Suprapubic skin (tissue), 4 donors: ENCODE data around the gene PPP6R2. TPM values are rescaled to one million over a fixed set of nuclear protein-coding genes. Genes with fewer than 3 reads are reported as not detected.
"Not testable (repeated sequence)": the region's sequence is repeated elsewhere in the genome, so short reads cannot be mapped to it uniquely, and the experiment has no call there.

Experiments used
- DNase-seq, 2 donors: peaks; one replicate each; pipeline ENCODE4 v3.0.0-alpha.2; 2019; ENCODE audit warnings: low spot score in 2 of 2
- H3K27ac ChIP-seq: fragments of 200-600 bp; sonication (generic); one replicate; pipeline ENCODE4 v1.5.1; 2019
- H3K27me3 ChIP-seq: fragments of 200-600 bp; sonication (generic); one replicate; pipeline ENCODE4 v1.5.1; 2019
- H3K36me3 ChIP-seq: fragments of 200-600 bp; sonication (generic); one replicate; pipeline ENCODE4 v1.5.1; 2019
- H3K4me1 ChIP-seq: fragments of 200-600 bp; sonication (generic); one replicate; pipeline ENCODE4 v1.5.1; 2019
- H3K4me3 ChIP-seq: fragments of 200-600 bp; sonication (generic); one replicate; pipeline ENCODE4 v1.5.1; 2019; ENCODE audit warnings: mild to moderate bottlenecking
- H3K9me3 ChIP-seq: fragments of 200-600 bp; sonication (generic); one replicate; pipeline ENCODE4 v1.5.1; 2019
- CTCF ChIP-seq, 2 donors: fragments of 200-600 bp in 1 of 2; fragments of 450-650 bp in 1 of 2; sonication (generic) in 1 of 2; IDR thresholded peaks; one replicate each; pipeline ENCODE4 v1.5.1; 2016 to 2019; ENCODE audit warnings: antibody characterized with exemption in 2 of 2, mild to moderate bottlenecking in 1 of 2, moderate library complexity in 1 of 2
- EP300 ChIP-seq: sonication (generic); formaldehyde crosslinking; IDR thresholded peaks from one replicate; pipeline ENCODE4 v1.6.1; 2017; ENCODE audit warnings: antibody characterized with exemption
- POLR2A ChIP-seq, 2 donors: fragments of 450-650 bp; IDR thresholded peaks; one replicate each; pipeline ENCODE4 v1.6.1; 2017; ENCODE audit warnings: antibody characterized with exemption in 2 of 2, mild to moderate bottlenecking in 2 of 2, moderate library complexity in 2 of 2
- POLR2AphosphoS5 ChIP-seq, 3 donors: sonication (generic); formaldehyde crosslinking; IDR thresholded peaks; one replicate each; pipeline ENCODE4 v1.6.1; 2017; ENCODE audit warnings: antibody characterized with exemption in 3 of 3
- WGBS: methylation state at CpG from one replicate; pipeline ENCODE4 v1.1.5; 2018; 5-methylcytosine and 5-hydroxymethylcytosine counted together
- total RNA-seq, 4 donors: library from RNA; depleted of rRNA; stranded (reverse); fragments of >200 nt; gene quantifications; one replicate each; pipeline ENCODE4 v1.1.0, GENCODE V29; 2016

Gene PPP6R2
- total RNA-seq, 4 donors from 2014 or later: 46.7 to 70.3 (median 64.6) TPM

GRCh38 chr22:50403701-50404101 lies 60.6 kb downstream of the PPP6R2 start:
- no peaks in the 10 kb centered on the region for H3K27me3 ChIP-seq
- WGBS: 44% methylated on average over 8 of the region's 8 CpGs
- H3K27ac ChIP-seq: no peak overlapping the region
- peaks cover 22% of the 10 kb centered on the region for H3K36me3 ChIP-seq
- no peak overlapping the region for H3K4me3 ChIP-seq
- H3K9me3 ChIP-seq: no peaks in the 10 kb centered on the region
- TF ChIP-seq EP300: no peak
- no peak for TF ChIP-seq POLR2AphosphoS5 (IDR thresholded peaks at IDR 0.05)
- no peak for TF ChIP-seq CTCF (IDR thresholded peaks at IDR 0.05)
- TF ChIP-seq POLR2A (IDR thresholded peaks at IDR 0.05): no peak
- H3K4me1 ChIP-seq: peaks cover 25% of the 10 kb centered on the region
- DNase-seq: no peak

- no peak overlapping the region for H3K4me3 ChIP-seq
- TF ChIP-seq EP300 (no peak), POLR2A (IDR thresholded peaks at IDR 0.05) (no peak), CTCF (IDR thresholded peaks at IDR 0.05) (no peak), POLR2AphosphoS5 (IDR thresholded peaks at IDR 0.05) (no peak)
- H3K27me3 ChIP-seq: no peaks in the 10 kb centered on the region
- peaks cover 44% of the 10 kb centered on the region for H3K36me3 ChIP-seq
- no peak overlapping the region for H3K27ac ChIP-seq
- 93% methylated on average over 22 of the region's 25 CpGs for WGBS
- no peak for DNase-seq
- peaks cover 10% of the 10 kb centered on the region for H3K4me1 ChIP-seq
- H3K9me3 ChIP-seq: no peaks in the 10 kb centered on the region
Measured at GRCh38 chr22:50406416-50407170, 63.5 kb downstream of the PPP6R2 start.

GRCh38 chr22:50408311-50408710 lies 65.2 kb downstream of the PPP6R2 start:
- H3K4me1 ChIP-seq: peaks cover 12% of the 10 kb centered on the region
- H3K9me3 ChIP-seq: no peaks in the 10 kb centered on the region
- WGBS: 93% methylated on average over 13 of the region's 13 CpGs
- no peak for TF ChIP-seq POLR2AphosphoS5 (IDR thresholded peaks at IDR 0.05)
- TF ChIP-seq CTCF (IDR thresholded peaks at IDR 0.05): no peak
- no peak for TF ChIP-seq POLR2A (IDR thresholded peaks at IDR 0.05)
- TF ChIP-seq EP300: no peak
- no peak for DNase-seq
- H3K4me3 ChIP-seq: no peak overlapping the region
- H3K36me3 ChIP-seq: peaks cover 44% of the 10 kb centered on the region
- no peaks in the 10 kb centered on the region for H3K27me3 ChIP-seq
- no peak overlapping the region for H3K27ac ChIP-seq

GRCh38 chr22:50408954-50409353 lies 65.8 kb downstream of the PPP6R2 start:
- not testable (repeated sequence) for H3K9me3 ChIP-seq, H3K27me3 ChIP-seq, H3K4me3 ChIP-seq, H3K4me1 ChIP-seq, DNase-seq, H3K27ac ChIP-seq
- H3K36me3 ChIP-seq: peaks cover 49% of the 10 kb centered on the region
- WGBS: 79% methylated on average over 9 of the region's 9 CpGs

- Histone ChIP-seq H3K36me3 (peaks cover 74% of the 10 kb centered on the region), H3K4me1 (peaks cover 6% of the 10 kb centered on the region), H3K27me3 (no peaks in the 10 kb centered on the region), H3K9me3 (no peaks in the 10 kb centered on the region), H3K4me3 (no peak overlapping the region), H3K27ac (no peak overlapping the region)
- no peak for TF ChIP-seq POLR2AphosphoS5 (IDR thresholded peaks at IDR 0.05)
- TF ChIP-seq POLR2A (IDR thresholded peaks at IDR 0.05): no peak
- 92% methylated on average over 21 of the region's 31 CpGs for WGBS
- DNase-seq: no peak
Measured at GRCh38 chr22:50414476-50415248, 71.5 kb downstream of the PPP6R2 start.

- Histone ChIP-seq H3K36me3 (peaks cover 76% of the 10 kb centered on the region), H3K9me3 (no peaks in the 10 kb centered on the region), H3K4me3 (no peak overlapping the region), H3K27ac (no peak overlapping the region), H3K4me1 (peaks cover 6% of the 10 kb centered on the region), H3K27me3 (no peaks in the 10 kb centered on the region)
- WGBS: 91% methylated on average over 11 of the region's 12 CpGs
- no peak for DNase-seq
- TF ChIP-seq POLR2A (IDR thresholded peaks at IDR 0.05) (no peak), POLR2AphosphoS5 (IDR thresholded peaks at IDR 0.05) (no peak), CTCF (IDR thresholded peaks at IDR 0.05) (no peak), EP300 (no peak)
Measured at GRCh38 chr22:50415426-50415825, 72.3 kb downstream of the PPP6R2 start.
